Lower lobe of right lung (tissue), 2 donors: ENCODE results near the gene ATP10A. TPM values are rescaled to one million over a fixed set of nuclear protein-coding genes. Genes with fewer than 3 reads are reported as not detected.

Experiments used
- ATAC-seq, 2 donors: fragments of 200-7000 bp; cut with Tn5 transposase; one replicate each; pipeline ENCODE4 v1.9.1; 2020 to 2022; ENCODE audit warnings: mild to moderate bottlenecking in 2 of 2, moderate library complexity in 2 of 2
- DNase-seq: peaks from one replicate; pipeline ENCODE4 v3.0.0-alpha.2; 2020
- H3K27ac ChIP-seq: fragments of 200-600 bp; one replicate; pipeline ENCODE4 v1.8.0; 2022
- H3K27me3 ChIP-seq: fragments of 200-600 bp; one replicate; pipeline ENCODE4 v1.8.0; 2022; ENCODE audit warnings: low read depth
- H3K36me3 ChIP-seq: fragments of 200-600 bp; one replicate; pipeline ENCODE4 v1.8.0; 2022; ENCODE audit warnings: mild to moderate bottlenecking
- H3K4me1 ChIP-seq: fragments of 200-600 bp; one replicate; pipeline ENCODE4 v1.8.0; 2022
- H3K4me3 ChIP-seq: fragments of 200-600 bp; one replicate; pipeline ENCODE4 v1.8.0; 2022; ENCODE audit warnings: mild to moderate bottlenecking
- H3K9me3 ChIP-seq: fragments of 200-600 bp; one replicate; pipeline ENCODE4 v1.8.0; 2022
- CTCF ChIP-seq: fragments of 200-600 bp; IDR thresholded peaks from one replicate; pipeline ENCODE4 v1.8.0; 2022; ENCODE audit warnings: antibody characterized with exemption, mild to moderate bottlenecking
- intact Hi-C: fragments of 100-400 bp; cut with DNase I; formaldehyde crosslinking; loops from one replicate; pipeline ENCODE4 v1.11.0; 2022
- total RNA-seq: library from RNA; stranded (reverse); fragmentation: NEBNext Ultra II Directional; extraction: Animal tissue kit (Norgen Biotek cat#: 25700); gene quantifications from one replicate; pipeline ENCODE4 v1.2.1, GENCODE V29; 2021
- donor health status: DM: no; HTN: yes; CAD: no; lungs with severe emphysema.

The ATP10A gene
- total RNA-seq, 1 donor from 2014 or later, result 43.5 TPM

- no peak for DNase-seq
- intact Hi-C loops, result no loop called here
These were observed 80.0 kb downstream of the ATP10A start for GRCh38 chr15:25783134-25783533.

GRCh38 chr15:25780479-25781255 lies 82.5 kb downstream of the ATP10A start:
- H3K27ac ChIP-seq, result no peak overlapping the region
- ATAC-seq, result no peak
- H3K4me1 ChIP-seq, result peaks cover 7% of the 10 kb centered on the region
- no peak for DNase-seq
- H3K27me3 ChIP-seq, result no peaks in the 10 kb centered on the region
- TF ChIP-seq CTCF, result no peak
- H3K36me3 ChIP-seq, result peaks cover 15% of the 10 kb centered on the region
- intact Hi-C loops, result no loop called here
- no peak overlapping the region for H3K4me3 ChIP-seq
- H3K9me3 ChIP-seq, result no peaks in the 10 kb centered on the region

More at GRCh38 chr15:25783134-25783533, 80.0 kb downstream of the ATP10A start:
- Histone ChIP-seq H3K27me3 (no peaks in the 10 kb centered on the region), H3K36me3 (peaks cover 15% of the 10 kb centered on the region), H3K9me3 (no peaks in the 10 kb centered on the region), H3K27ac (no peak overlapping the region), H3K4me3 (no peak overlapping the region), H3K4me1 (peaks cover 28% of the 10 kb centered on the region)
- TF ChIP-seq CTCF, result no peak
- ATAC-seq, result no peak

GRCh38 chr15:25778161-25778560 lies 85.0 kb downstream of the ATP10A start:
- no peak overlapping the region for H3K27ac ChIP-seq
- no peaks in the 10 kb centered on the region for H3K9me3 ChIP-seq
- H3K4me3 ChIP-seq, result no peak overlapping the region
- TF ChIP-seq CTCF, result no peak
- DNase-seq (no peak), ATAC-seq (no peak)
- H3K27me3 ChIP-seq, result no peaks in the 10 kb centered on the region
- intact Hi-C loops, result no loop called here
- H3K36me3 ChIP-seq, result peaks cover 15% of the 10 kb centered on the region
- H3K4me1 ChIP-seq, result peaks cover 9% of the 10 kb centered on the region

- Histone ChIP-seq H3K4me1 (peaks cover 13% of the 10 kb centered on the region), H3K9me3 (no peaks in the 10 kb centered on the region), H3K4me3 (no peak overlapping the region), H3K27me3 (no peaks in the 10 kb centered on the region), H3K27ac (no peak overlapping the region), H3K36me3 (peaks cover 15% of the 10 kb centered on the region)
- TF ChIP-seq CTCF, result no peak
- no peak for ATAC-seq
- no peak for DNase-seq
- intact Hi-C loops, result no loop called here
These were observed 86.1 kb downstream of the ATP10A start for GRCh38 chr15:25777037-25777436.

GRCh38 chr15:25776071-25776746 lies 86.9 kb downstream of the ATP10A start:
- no peak overlapping the region for H3K4me3 ChIP-seq
- no peak overlapping the region for H3K27ac ChIP-seq
- peaks cover 13% of the 10 kb centered on the region for H3K4me1 ChIP-seq
- no peak for TF ChIP-seq CTCF
- intact Hi-C loops, result no loop called here
- no peaks in the 10 kb centered on the region for H3K9me3 ChIP-seq
- DNase-seq (no peak), ATAC-seq (no peak)
- peaks cover 14% of the 10 kb centered on the region for H3K36me3 ChIP-seq
- no peaks in the 10 kb centered on the region for H3K27me3 ChIP-seq
